GM12892 (cell line): Measurements from ENCODE around the gene PALLD.

ENCODE experiments used
- POLR2A ChIP-seq: IDR thresholded peaks from 2 replicates; pipeline ENCODE4 v1.6.1; 2011; ENCODE audit warnings: low read depth, low read length, control low read depth
- POLR2AphosphoS5 ChIP-seq: IDR thresholded peaks from 2 replicates; pipeline ENCODE4 v1.6.1; 2011; ENCODE audit warnings: low read depth, low read length, control low read depth

GRCh38 chr4:168811786-168812651 lies 315.2 kb downstream of the PALLD start:
- TF ChIP-seq POLR2AphosphoS5 (no peak), POLR2A (no peak)
